ENCODE measurements around the gene LRP1.
"Not testable (repeated sequence)": the region's sequence is repeated elsewhere in the genome, so short reads cannot be mapped to it uniquely, and the experiment has no call there.

LRP1 gene

GRCh38 chr12:57112492-57113294, 15.6 kb upstream of the LRP1 start:
- DNase-seq: peak; percentile 68

DNA sequence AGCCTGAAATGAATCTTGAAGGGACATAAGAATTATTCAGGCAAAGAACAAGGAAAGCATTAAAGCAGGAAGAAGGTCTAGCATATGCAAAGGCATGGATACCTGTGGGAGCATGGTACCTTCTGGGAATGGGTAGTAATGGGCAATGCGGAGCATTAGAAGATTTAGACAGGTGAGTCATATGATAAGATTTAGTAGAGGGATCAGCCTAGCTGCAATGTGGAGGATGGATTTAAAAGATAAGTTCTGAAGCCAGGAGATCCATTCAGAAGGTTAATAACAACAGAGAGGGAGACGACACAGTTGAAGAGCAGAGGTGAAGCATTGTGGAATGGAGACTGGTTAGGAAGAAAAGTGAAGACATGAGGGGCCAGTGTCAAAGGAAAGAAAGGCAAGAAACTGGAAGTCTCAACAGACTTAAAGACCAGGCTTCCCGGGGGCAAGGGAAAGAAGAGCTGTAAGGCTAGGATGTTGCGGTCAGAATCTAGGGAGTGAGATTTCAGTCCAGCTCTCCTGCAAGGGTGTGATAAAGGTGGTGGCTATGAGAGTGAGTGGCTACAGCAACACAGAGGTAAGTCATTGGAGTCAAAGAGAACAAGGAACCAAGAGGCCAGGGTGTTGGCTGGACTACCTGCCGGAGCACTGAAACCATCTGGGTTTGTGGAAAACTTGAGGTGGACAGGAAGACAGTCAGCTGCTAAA, 11.6 kb upstream of the LRP1 start:
- no peak for DNase-seq

DNA sequence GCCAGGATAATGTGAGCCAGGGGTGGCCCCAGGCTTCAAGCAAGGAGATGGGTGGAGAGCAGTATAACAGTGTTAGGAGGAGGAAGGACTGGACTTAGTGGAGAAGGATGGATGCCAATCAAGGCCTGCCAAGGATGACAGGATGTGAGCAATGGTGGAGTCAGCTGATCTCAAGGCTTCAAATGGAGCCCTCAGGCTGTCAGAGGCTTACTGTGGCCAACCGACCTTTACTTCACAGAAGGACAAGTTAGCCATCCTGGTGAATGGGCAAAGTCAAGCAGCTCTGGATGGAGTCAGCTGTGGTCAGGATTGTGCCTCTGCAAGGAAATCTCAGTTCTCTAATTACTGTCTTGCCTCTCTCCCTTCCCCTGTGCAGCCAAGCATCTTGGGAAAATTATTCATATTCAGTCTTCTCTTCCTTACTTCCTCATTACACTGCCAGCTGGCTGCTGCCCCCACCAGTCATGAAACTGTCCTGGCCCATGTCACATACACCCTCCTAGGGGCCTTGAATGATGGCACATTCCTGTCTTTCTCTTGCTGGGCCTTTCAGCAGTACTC, 9.5 kb upstream of the LRP1 start:
- DNase-seq: no peak

DNA sequence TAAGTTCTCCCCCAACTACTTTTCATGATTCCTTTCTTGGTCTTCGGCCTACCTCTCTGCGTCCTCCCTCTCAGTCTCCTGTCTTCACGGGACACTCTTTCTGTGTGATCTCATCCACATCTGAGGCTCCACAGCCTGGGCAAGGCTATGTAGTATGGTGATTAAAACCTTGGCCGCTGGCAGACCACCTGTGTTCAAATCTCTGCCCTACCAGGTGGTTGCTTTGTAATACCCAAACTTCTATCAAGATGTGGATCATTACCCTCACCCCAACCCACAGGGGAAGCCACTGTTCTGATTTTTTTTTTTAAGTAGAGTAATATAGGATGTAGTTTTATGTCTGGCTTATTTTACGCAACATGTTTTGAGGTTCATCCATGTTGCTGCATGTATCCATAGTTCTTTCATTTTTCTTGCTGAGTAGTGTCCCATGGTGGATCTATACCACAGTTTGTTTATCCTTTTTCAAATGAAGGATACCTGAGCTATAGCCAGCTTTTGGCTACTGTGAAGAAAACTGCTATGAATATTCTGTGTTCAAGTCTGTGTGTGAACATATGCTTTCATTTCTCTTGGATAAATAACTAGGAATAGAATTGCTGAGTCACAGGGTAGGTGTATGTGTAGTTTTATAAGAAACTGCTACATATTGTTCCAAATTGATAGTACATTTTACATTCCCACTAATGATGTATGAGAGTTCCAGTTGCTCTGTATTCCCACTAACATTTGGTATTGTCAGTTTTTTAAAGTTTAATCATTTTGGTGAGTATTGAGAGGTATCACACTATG, 8.8 kb upstream of the LRP1 start:
- DNase-seq: no peak

DNA sequence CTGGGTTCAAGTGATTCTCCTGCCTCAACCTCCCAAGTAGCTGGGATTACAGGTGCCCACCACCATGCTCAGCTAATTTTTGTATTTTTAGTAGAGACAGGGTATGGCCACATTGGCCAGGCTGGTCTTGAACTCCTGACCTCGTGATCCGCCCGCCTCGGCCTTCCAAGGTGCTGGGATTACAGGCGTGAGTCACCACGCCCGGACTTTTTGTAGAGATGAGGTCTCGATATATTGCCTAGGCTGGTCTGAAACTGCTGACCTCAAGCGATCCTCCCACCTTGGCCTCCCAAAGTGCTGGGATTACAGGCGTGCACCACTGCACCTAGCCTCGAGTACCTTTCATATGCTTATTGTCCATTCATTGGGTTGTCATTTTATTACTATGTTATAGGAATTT, 7.6 kb upstream of the LRP1 start:
- not testable (repeated sequence) for DNase-seq

- DNase-seq: no peak
Observed at GRCh38 chr12:57123813-57124212, 4.5 kb upstream of the LRP1 start.

GRCh38 chr12:57124261-57124877, 3.9 kb upstream of the LRP1 start:
- DNase-seq: no peak

GRCh38 chr12:57126061-57126460, 2.2 kb upstream of the LRP1 start:
- no peak for DNase-seq

GRCh38 chr12:57126561-57126960, 1.7 kb upstream of the LRP1 start:
- DNase-seq: no peak

- no peak for DNase-seq
Observed at GRCh38 chr12:57127101-57127725, 1.1 kb upstream of the LRP1 start.

DNA sequence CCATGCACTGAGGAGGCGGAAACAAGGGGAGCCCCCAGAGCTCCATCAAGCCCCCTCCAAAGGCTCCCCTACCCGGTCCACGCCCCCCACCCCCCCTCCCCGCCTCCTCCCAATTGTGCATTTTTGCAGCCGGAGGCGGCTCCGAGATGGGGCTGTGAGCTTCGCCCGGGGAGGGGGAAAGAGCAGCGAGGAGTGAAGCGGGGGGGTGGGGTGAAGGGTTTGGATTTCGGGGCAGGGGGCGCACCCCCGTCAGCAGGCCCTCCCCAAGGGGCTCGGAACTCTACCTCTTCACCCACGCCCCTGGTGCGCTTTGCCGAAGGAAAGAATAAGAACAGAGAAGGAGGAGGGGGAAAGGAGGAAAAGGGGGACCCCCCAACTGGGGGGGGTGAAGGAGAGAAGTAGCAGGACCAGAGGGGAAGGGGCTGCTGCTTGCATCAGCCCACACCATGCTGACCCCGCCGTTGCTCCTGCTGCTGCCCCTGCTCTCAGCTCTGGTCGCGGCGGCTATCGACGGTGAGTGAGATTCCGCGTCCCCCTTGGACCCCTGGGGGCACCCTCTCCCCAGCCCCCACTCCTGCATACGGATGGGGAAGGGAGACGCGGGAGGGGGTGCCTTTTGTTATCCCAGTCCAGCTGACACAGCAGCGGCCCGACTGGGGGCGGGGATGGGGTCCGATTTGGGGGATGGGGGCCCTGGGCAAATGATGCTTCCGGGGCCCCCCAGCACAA, 400 bp downstream of the LRP1 start:
- no peak for DNase-seq

DNA sequence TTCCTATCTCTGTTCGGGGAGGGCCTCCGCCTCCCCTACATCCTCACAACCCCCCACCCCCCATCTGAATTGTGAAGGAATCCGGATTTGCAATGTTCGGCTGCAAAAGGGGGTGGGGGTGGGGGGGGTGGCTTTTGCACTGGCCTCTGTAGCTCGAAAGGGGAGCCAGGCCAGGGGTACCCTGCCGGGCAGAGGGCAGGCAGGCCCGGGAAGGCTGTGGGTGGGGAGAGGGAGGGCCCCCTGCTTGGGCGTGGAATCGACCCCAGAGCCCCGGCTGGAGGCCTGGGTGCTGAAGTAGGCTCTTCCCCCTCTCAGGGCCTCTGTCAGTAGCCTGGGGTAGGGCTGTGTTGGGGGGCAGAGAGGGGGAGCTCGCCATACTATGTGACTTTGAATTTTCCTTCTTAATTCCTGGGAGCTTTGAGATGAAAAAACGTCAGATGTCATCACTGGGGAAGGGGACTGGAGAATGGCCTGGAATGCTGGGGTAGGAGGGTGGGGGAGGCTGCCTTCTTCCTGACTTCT, 1.1 kb downstream of the LRP1 start:
- no peak for DNase-seq

GRCh38 chr12:57129889-57130288, 1.6 kb downstream of the LRP1 start:
- DNase-seq: no peak

DNA sequence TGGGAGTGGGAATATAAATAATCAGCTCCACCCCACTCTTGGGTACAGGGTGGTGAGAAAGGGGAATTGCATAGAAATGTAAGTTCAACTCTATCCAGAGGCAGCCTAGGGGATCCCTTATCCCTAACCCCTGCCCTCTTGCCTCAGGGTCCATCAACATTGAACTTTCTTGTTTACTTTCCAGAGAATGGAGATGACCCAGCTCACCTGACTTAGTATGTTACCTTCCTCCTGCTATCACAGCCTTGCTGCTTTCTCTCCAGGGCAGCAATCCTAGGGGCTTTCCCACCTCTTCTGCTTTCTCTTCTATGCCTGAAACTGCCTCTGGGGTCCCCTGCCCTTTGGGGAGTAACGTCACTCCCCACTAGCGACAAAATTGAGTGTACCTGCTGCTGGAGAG, 2.7 kb downstream of the LRP1 start:
- no peak for DNase-seq

GRCh38 chr12:57131896-57132744, 3.8 kb downstream of the LRP1 start:
- DNase-seq: no peak

DNA sequence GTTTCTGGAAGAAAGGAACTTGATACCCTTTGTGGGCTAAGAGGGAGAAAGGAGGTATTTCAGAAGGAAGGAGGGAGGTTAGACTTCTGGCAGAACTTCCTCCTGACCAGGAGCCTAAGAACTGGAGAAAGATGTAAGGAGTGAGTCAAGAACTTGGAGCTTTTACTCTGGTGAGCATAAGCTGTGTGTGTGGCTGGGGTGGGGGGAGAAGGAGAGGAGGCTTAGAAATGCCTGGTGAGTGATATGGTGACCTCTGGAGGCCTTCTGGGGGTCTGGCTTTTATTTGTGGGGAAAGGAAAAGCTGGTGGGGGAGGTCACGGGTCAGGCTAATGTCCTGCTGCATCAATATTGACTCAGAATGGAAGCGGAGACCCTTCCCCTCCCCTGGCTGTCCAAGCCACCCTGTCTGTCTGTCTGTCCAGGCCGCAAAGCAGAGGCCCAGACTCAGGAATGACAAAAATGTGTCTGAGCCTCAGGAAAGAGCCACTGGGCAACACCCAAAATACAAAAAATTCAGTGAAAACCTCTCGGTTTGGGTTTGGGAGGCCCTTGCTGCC, 4.8 kb downstream of the LRP1 start:
- no peak for DNase-seq

DNA sequence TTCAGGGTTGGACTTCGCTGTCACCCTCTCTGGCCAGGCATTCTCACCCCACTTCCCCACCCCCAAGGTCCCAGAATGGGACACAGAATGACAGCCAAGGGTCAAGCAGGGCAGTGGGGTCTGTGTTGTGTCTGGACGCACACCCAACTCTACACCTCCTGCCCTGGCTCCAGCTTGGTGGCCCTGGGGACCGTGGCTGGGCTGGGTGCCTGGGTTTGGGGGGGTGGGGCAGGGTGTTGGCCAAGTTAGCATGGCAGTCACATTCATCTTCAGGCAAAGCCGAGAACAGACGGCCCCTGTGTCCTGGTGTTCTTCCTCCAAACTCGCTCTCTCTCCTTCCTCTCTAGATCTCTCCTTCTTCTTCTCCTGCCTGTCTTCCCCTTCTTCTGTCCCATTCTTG, 5.6 kb downstream of the LRP1 start:
- no peak for DNase-seq

GRCh38 chr12:57134949-57135348, 6.7 kb downstream of the LRP1 start:
- DNase-seq: no peak

DNA sequence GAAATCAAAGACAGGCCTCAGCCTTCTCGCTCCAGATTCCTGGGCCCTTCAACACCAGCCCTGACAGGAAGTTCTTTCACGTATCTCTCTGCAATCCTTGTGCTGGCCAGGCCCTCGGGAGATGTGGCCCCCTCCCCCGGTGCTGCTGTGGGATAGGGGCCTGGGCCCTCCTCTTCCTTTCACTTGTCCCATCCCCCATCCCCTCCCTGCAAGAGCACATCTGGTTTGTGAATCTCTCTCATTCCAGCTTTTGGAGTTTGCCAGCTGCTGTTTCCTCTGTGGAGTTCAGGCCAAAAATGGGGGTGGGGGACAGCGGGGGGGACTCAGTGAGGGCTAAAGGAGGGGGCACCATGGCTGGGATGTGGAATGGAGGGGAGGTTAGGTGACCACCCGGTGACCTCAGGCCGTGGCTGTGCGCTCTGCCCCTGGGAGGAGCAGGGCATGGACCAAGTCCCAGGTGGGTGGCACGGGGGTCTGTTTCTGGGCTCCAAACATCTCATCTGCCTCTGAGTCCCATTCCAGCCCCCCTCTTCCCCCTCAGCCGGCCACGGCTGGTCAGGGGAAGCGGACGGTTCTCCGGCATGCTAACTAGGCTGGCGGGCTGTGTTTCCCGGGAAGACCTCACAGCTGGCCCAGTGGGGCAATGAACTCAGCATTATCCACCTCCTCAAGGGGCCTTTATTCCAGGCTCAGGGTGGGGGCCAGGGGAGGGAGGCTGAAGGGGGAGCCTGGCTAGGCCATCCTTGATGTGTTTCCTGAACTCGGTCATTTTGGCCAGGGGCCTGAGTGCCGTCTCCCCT, 7.4 kb downstream of the LRP1 start:
- no peak for DNase-seq
